Prostate gland (tissue), 2 donors: ENCODE data around the gene DUS1L.

Experiments used
- POLR2AphosphoS5 ChIP-seq: sonication (generic); formaldehyde crosslinking; IDR thresholded peaks from one replicate; pipeline ENCODE4 v1.6.1; 2017; ENCODE audit warnings: antibody characterized with exemption
- TF ChIP-seq, protein P1 (sequence below), 4 experiments: fragments of 200-600 bp in 2 of 4; fragments of 450-650 bp in 2 of 4; sonication (generic) in 2 of 4; IDR thresholded peaks; 1 replicate in 3 of 4; 2 replicates in 1 of 4; pipeline ENCODE4 v1.5.1; 2016 to 2019; ENCODE audit warnings: antibody characterized with exemption in 4 of 4, mild to moderate bottlenecking in 2 of 4, moderate library complexity in 2 of 4

- TF ChIP-seq, protein P1, sequence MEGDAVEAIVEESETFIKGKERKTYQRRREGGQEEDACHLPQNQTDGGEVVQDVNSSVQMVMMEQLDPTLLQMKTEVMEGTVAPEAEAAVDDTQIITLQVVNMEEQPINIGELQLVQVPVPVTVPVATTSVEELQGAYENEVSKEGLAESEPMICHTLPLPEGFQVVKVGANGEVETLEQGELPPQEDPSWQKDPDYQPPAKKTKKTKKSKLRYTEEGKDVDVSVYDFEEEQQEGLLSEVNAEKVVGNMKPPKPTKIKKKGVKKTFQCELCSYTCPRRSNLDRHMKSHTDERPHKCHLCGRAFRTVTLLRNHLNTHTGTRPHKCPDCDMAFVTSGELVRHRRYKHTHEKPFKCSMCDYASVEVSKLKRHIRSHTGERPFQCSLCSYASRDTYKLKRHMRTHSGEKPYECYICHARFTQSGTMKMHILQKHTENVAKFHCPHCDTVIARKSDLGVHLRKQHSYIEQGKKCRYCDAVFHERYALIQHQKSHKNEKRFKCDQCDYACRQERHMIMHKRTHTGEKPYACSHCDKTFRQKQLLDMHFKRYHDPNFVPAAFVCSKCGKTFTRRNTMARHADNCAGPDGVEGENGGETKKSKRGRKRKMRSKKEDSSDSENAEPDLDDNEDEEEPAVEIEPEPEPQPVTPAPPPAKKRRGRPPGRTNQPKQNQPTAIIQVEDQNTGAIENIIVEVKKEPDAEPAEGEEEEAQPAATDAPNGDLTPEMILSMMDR (IDR thresholded peaks at IDR 0.05), result no peak
- no peak for TF ChIP-seq POLR2AphosphoS5
Observed at GRCh38 chr17:82079001-82079677, 13.5 kb upstream of the DUS1L start.
